ENCODE measurements around the gene CCDC51. TPM values are rescaled to one million over a fixed set of nuclear protein-coding genes. Genes with fewer than 3 reads are reported as not detected.
A peak's percentile ranks its signal among the peaks of the same experiment; 100 is the strongest.

CCDC51 gene
- total and polyA plus RNA-seq, 9 of the 15 experiments (the other 6 are each of a cell fraction or from before 2014, with no cell fraction given), result 6.5 to 18.6 (median 15.7) TPM

DNA sequence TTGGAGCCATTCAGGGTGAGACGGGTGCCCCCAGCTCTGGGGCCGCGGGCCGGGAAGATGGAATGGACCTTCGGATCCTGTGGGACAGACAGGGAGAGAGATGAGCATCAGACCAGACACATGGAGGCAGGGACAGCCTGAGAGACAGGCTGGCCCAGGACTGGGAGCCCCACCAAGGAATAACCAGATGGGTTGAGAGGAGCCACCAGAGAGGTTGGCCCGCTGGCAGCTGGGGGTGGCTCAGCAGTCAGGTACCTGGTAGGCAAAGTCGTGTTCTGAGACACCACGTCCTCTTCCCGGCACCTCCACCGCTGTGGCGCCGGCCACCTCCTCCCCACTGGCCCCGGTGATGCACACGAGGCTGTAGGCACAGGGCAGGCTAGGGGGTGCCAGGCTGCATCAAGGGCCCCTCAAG lies 23.8 kb downstream of the CCDC51 start (continued):
- TF ChIP-seq PKNOX1 (IDR thresholded peaks at IDR 0.05) (no peak), RBBP5 (IDR thresholded peaks at IDR 0.05; ENCODE audit: borderline replicate concordance, insufficient read depth, low read length, poor library complexity, severe bottlenecking) (no peak), ZSCAN29 (IDR thresholded peaks at IDR 0.05) (no peak), PHF20 (IDR thresholded peaks at IDR 0.05; ENCODE audit: partially characterized antibody) (no peak), MCM7 (IDR thresholded peaks at IDR 0.05) (no peak), DDX20 (tag; IDR thresholded peaks at IDR 0.05; ENCODE audit: low read depth) (no peak), CREB1 (IDR thresholded peaks at IDR 0.05) (no peak), CREB1 (CRISPR knock-in tag; IDR thresholded peaks at IDR 0.05) (no peak), ZNF77 (CRISPR knock-in tag; IDR thresholded peaks at IDR 0.05) (no peak)

DNA sequence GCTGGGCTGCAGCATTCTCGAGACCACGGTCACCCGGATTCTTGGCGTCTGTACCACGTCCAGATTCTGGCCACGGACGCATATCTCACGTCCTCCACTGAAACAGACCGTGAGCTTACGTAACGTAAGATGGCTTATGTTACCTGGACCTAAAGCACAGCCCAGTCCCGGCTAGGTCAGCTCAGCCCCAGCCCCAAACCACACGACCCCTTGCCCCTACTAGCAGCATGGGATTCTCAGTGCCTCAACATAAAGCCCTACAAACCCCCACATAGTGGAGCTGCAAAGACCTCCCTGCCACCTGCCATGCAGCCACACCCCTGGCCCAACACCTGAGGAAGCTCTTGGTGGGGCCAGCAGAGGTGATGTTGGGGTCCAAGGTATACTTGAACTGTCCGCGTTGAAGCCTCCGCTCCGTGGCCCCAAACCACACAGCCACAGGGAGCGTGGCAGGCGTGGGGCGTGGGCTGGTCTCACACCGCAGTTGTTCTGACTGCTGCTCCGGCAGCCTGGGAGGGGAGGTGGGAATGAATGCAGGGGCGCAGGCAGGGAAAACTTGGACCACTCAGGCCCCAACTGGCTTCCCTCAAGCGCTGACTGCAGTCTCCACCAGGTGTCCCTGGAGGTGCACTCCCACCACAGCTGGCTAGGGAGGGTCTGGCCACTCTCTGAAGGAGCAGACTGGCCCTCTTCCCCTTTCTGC lies 24.5 kb downstream of the CCDC51 start:
- Histone ChIP-seq H3K4me2 (ENCODE audit: insufficient read depth, low read length) (no peak overlapping the region), H3K79me2 (ENCODE audit: control insufficient read depth, insufficient read depth, low read length) (no peaks in the 10 kb centered on the region), H2AFZ (ENCODE audit: low read depth, low read length) (no peak overlapping the region), H3K27ac (ENCODE audit: extremely low read depth, low read depth, low read length) (no peak overlapping the region), H3K9me1 (ENCODE audit: control insufficient read depth, insufficient read depth, low read length) (no peaks in the 10 kb centered on the region), H3K4me3 (no peak overlapping the region), H3K9ac (ENCODE audit: insufficient read depth in 1 of 2, low read depth in 2 of 2, low read length in 2 of 2) (no peak overlapping the region), H3K9me3 (replicated peaks; ENCODE audit: control insufficient read depth, insufficient read depth, low read depth, low read length) (no peaks in the 10 kb centered on the region), H3K36me3 (ENCODE audit: control insufficient read depth, insufficient read depth, low read length) (no peaks in the 10 kb centered on the region), H3K27me3 (ENCODE audit: control insufficient read depth in 2 of 2, insufficient read depth in 2 of 2, low read length in 2 of 2) (no peaks in the 10 kb centered on the region), H3K4me1 (replicated peaks in 1 of 2; ENCODE audit: control insufficient read depth in 2 of 2, insufficient read depth in 2 of 2, low read length in 2 of 2) (peaks cover 0 to 5% of the 10 kb centered on the region in 2 experiments; a peak in 2 of 5 replicates), H4K20me1 (replicated peaks; ENCODE audit: control insufficient read depth, insufficient read depth, low read length) (no peaks in the 10 kb centered on the region)
- DNase-seq (ENCODE audit: extremely low read depth in 1 of 4, low spot score in 3 of 4), result no peak
- peak; percentile 50; the same call in 2 of the 3 replicates for ATAC-seq
- TF ChIP-seq PRMT5 (CRISPR knock-in tag; IDR thresholded peaks at IDR 0.05), result no peak
- peak in 1 of 3 experiments; percentile 17; a peak in 1 of 6 replicates for TF ChIP-seq CTCF (IDR thresholded peaks at IDR 0.05 in 2 of 3, conservative IDR thresholded peaks at IDR 0.05 in 1 of 3; ENCODE audit: insufficient read depth in 2 of 3, low read depth in 1 of 3, low read length in 3 of 3)
- no peak for FAIRE-seq
- intact Hi-C loops (cut with micrococcal nuclease), result no loop called here
- ChIA-PET POLR2A (interaction anchor here (0.6 to 1.0 kb wide), 4 partner anchors 9 to 38 kb away, joined by 3 to 4 read pairs (median 3); no protein-coding TSS in a partner anchor), CTCF (ENCODE audit: low intra/inter-chr PET ratio) (no interaction called here)
- no TSS peak for BruUV-seq (replicated peaks)
- in situ Hi-C loops (cut with MboI), result no loop called here
- WGBS (ENCODE audit: insufficient coverage, low coverage, missing lambda C conversion rate), result 77% methylated on average over 16 of the region's 24 CpGs

Data from K562 (cell line).